Panc1 (cell line): ENCODE measurements around the gene MFSD2A. TPM values are rescaled to one million over a fixed set of nuclear protein-coding genes. Genes with fewer than 3 reads are reported as not detected.
"Not testable (repeated sequence)": the region's sequence is repeated elsewhere in the genome, so short reads cannot be mapped to it uniquely, and the experiment has no call there.

Experiments
- ATAC-seq: fragments of 200-7000 bp; cut with Tn5 transposase; 2 replicates; pipeline ENCODE4 v1.9.1; 2020; ENCODE audit warnings: mild to moderate bottlenecking, moderate library complexity
- BruUV-seq: library from RNA; stranded (reverse); fragments of 400-500 nt; replicated peaks from 2 replicates; lab custom pipeline; 2021; lab: Mats Ljungman, UMichigan
- CTCF ChIA-PET: fragments of 300-600 bp; sonication (Branson Sonifier 250); formaldehyde crosslinking; loops from one replicate; lab custom pipeline; 2022; ENCODE audit warnings: antibody characterized with exemption; lab: Charles Lee
- POLR2A ChIA-PET: fragments of 300-600 bp; sonication (Branson Sonifier 250); formaldehyde crosslinking; loops from one replicate; lab custom pipeline; 2022; ENCODE audit warnings: antibody characterized with exemption; lab: Charles Lee
- DNase-seq: peaks from one replicate; pipeline ENCODE4 v3.0.0-alpha.2; 2010; ENCODE audit warnings: low read depth, low spot score
- H3K27ac ChIP-seq: 2 replicates; pipeline ENCODE4 v1.5.1; 2011; ENCODE audit warnings: mild to moderate bottlenecking, low read length, inconsistent platforms
- H3K27me3 ChIP-seq: fragments of 200-500 bp; sonication (Bioruptor generic); 2 replicates; pipeline ENCODE4 v1.6.0; 2014; ENCODE audit warnings: low read length, inconsistent platforms; ENCODE audit not compliant: control insufficient read depth, insufficient read depth
- H3K36me3 ChIP-seq: fragments of 200-500 bp; sonication (Bioruptor generic); 2 replicates; pipeline ENCODE4 v1.5.1; 2014; ENCODE audit warnings: inconsistent platforms, mild to moderate bottlenecking, low read length, moderate library complexity; ENCODE audit not compliant: control insufficient read depth, insufficient read depth
- H3K4me1 ChIP-seq: 2 replicates; pipeline ENCODE4 v1.5.1; 2011; ENCODE audit warnings: inconsistent platforms, mild to moderate bottlenecking, low read length, moderate library complexity; ENCODE audit not compliant: control insufficient read depth, insufficient read depth
- H3K4me3 ChIP-seq, 2 experiments: 2 replicates each; pipeline ENCODE4 v1.5.1; 2011 to 2012; ENCODE audit warnings: low read depth in 2 of 2, low read length in 2 of 2, mild to moderate bottlenecking in 2 of 2, inconsistent platforms in 1 of 2, moderate library complexity in 1 of 2
- H3K9me3 ChIP-seq: fragments of 200-500 bp; sonication (Bioruptor generic); 2 replicates; pipeline ENCODE4 v1.5.1; 2014; ENCODE audit warnings: low read depth, mild to moderate bottlenecking, inconsistent platforms, low read length, moderate library complexity; ENCODE audit not compliant: control insufficient read depth, insufficient read depth
- POLR2AphosphoS5 ChIP-seq: IDR thresholded peaks from 2 replicates; pipeline ENCODE4 v1.6.1; 2012; ENCODE audit warnings: mild to moderate bottlenecking, low read depth, low read length, moderate library complexity
- SIN3A ChIP-seq: IDR thresholded peaks from 2 replicates; pipeline ENCODE4 v1.6.1; 2012; ENCODE audit warnings: low read depth, mild to moderate bottlenecking, low read length, moderate library complexity, borderline replicate concordance; ENCODE audit not compliant: insufficient read depth
- TCF7L2 ChIP-seq: IDR thresholded peaks from 2 replicates; pipeline ENCODE4 v1.6.1; 2011; ENCODE audit warnings: mild to moderate bottlenecking, low read depth, low read length, inconsistent platforms
- in situ Hi-C: cut with HindIII; loops from 2 replicates; pipeline ENCODE4 v1.10.0; 2016; ENCODE audit warnings: low sequenced_read_pairs, low pct_unique_long_range_greater_than_20kb
- intact Hi-C: fragments of 100-400 bp; cut with micrococcal nuclease; formaldehyde crosslinking; loops from one replicate; pipeline ENCODE4 v1.10.0; 2022; ENCODE audit not compliant: unreplicated experiment
- total RNA-seq: library from RNA; stranded (reverse); gene quantifications from one replicate; pipeline ENCODE4 v1.2.1, GENCODE V29; 2021; ENCODE audit not compliant: unreplicated experiment
- TF ChIP-seq, protein P1 (sequence below): fragments of 450-650 bp; IDR thresholded peaks from 2 replicates; pipeline ENCODE4 v1.5.1; 2017; ENCODE audit warnings: mild to moderate bottlenecking
- TF ChIP-seq, protein P2 (sequence below), 2 experiments: IDR thresholded peaks; 2 replicates each; pipeline ENCODE4 v1.6.1; 2011 to 2012; ENCODE audit warnings: low read depth in 2 of 2, control low read depth in 1 of 2, low read length in 1 of 2, mild to moderate bottlenecking in 1 of 2, moderate library complexity in 1 of 2; ENCODE audit not compliant: insufficient read depth in 1 of 2

Gene MFSD2A
- total RNA-seq, 1 experiment from 2014 or later: 1.2 TPM

GRCh38 chr1:39910263-39910662 is 44.7 kb upstream of the MFSD2A start:
- TF ChIP-seq, protein P1, sequence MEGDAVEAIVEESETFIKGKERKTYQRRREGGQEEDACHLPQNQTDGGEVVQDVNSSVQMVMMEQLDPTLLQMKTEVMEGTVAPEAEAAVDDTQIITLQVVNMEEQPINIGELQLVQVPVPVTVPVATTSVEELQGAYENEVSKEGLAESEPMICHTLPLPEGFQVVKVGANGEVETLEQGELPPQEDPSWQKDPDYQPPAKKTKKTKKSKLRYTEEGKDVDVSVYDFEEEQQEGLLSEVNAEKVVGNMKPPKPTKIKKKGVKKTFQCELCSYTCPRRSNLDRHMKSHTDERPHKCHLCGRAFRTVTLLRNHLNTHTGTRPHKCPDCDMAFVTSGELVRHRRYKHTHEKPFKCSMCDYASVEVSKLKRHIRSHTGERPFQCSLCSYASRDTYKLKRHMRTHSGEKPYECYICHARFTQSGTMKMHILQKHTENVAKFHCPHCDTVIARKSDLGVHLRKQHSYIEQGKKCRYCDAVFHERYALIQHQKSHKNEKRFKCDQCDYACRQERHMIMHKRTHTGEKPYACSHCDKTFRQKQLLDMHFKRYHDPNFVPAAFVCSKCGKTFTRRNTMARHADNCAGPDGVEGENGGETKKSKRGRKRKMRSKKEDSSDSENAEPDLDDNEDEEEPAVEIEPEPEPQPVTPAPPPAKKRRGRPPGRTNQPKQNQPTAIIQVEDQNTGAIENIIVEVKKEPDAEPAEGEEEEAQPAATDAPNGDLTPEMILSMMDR: no peak
- H3K9me3 ChIP-seq: peaks cover 6% of the 10 kb centered on the region; the same call in 1 of the 2 replicates
- CTCF ChIA-PET: interaction anchor here (0.7 kb wide), 1 partner anchor 10 kb away, joined by 4 read pairs; no protein-coding TSS in a partner anchor
- BruUV-seq: no TSS peak
- in situ Hi-C loops: no loop called here
- H3K36me3 ChIP-seq: no peaks in the 10 kb centered on the region
- H3K4me1 ChIP-seq: no peaks in the 10 kb centered on the region
- no peak overlapping the region for H3K27ac ChIP-seq
- no peak for ATAC-seq
- intact Hi-C loops: no loop called here
- H3K27me3 ChIP-seq: no peaks in the 10 kb centered on the region
- DNase-seq: no peak
- POLR2A ChIA-PET: interaction anchor here (0.6 to 0.7 kb wide), 2 partner anchors 37 to 89 kb away, joined by 3 read pairs; no protein-coding TSS in a partner anchor
- no peak overlapping the region for H3K4me3 ChIP-seq

DNA sequence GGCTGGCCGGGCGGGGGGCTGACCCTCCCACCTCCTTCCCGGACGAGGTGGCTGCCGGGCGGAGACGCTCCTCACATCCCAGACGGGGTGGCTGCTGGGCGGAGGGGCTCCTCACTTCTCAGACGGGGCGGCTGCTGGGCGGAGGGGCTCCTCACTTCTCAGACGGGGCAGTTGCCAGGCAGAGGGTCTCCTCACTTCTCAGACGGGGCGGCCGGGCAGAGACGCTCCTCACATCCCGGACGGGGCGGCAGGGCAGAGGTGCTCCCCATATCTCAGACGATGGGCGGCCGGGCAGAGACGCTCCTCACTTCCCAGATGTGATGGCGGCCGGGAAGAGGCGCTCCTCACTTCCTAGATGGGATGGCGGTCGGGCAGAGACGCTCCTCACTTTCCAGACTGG is 41.8 kb upstream of the MFSD2A start:
- H3K4me1 ChIP-seq, DNase-seq, H3K9me3 ChIP-seq, in situ Hi-C loops, H3K27me3 ChIP-seq, ATAC-seq, intact Hi-C loops, CTCF ChIA-PET, H3K27ac ChIP-seq, BruUV-seq, POLR2A ChIA-PET, H3K4me3 ChIP-seq, H3K36me3 ChIP-seq: not testable (repeated sequence)

DNA sequence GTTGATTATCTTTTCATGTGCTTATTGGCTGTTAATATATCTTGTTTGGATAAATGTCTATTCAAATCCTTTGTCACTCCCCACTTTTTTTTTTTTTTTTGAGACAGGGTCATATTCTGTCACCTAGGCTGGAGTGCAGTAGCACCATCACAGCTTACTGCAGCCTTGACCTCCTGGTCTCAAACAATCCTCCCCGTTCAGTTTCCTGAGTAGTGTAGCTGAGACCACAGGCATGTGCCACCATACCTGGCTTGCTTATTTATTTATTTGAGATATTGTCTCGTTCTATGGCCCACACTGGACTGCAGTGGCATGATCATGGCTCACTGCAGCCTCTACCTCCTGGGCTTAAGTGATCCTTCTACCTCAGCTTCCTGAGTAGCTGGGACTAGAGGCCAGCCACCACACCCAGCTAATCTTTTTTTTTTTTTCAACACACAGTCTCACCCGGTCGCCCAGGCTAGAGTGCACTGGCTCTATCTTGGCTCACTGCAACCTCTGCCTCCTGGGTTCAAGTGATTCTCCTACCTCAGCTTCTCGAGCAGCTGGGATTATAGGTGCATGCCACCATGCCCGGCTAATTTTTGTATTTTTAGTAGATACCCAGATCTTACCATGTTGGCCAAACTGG is 39.3 kb upstream of the MFSD2A start:
- H3K4me3 ChIP-seq: no peak overlapping the region
- H3K27me3 ChIP-seq: no peaks in the 10 kb centered on the region
- H3K9me3 ChIP-seq: no peaks in the 10 kb centered on the region
- H3K36me3 ChIP-seq: no peaks in the 10 kb centered on the region
- in situ Hi-C loops (no loop called here), intact Hi-C loops (loop anchor here (5.0 kb wide), 1 partner anchor 57 kb away; no protein-coding TSS in a partner anchor)
- TF ChIP-seq, protein P2, sequence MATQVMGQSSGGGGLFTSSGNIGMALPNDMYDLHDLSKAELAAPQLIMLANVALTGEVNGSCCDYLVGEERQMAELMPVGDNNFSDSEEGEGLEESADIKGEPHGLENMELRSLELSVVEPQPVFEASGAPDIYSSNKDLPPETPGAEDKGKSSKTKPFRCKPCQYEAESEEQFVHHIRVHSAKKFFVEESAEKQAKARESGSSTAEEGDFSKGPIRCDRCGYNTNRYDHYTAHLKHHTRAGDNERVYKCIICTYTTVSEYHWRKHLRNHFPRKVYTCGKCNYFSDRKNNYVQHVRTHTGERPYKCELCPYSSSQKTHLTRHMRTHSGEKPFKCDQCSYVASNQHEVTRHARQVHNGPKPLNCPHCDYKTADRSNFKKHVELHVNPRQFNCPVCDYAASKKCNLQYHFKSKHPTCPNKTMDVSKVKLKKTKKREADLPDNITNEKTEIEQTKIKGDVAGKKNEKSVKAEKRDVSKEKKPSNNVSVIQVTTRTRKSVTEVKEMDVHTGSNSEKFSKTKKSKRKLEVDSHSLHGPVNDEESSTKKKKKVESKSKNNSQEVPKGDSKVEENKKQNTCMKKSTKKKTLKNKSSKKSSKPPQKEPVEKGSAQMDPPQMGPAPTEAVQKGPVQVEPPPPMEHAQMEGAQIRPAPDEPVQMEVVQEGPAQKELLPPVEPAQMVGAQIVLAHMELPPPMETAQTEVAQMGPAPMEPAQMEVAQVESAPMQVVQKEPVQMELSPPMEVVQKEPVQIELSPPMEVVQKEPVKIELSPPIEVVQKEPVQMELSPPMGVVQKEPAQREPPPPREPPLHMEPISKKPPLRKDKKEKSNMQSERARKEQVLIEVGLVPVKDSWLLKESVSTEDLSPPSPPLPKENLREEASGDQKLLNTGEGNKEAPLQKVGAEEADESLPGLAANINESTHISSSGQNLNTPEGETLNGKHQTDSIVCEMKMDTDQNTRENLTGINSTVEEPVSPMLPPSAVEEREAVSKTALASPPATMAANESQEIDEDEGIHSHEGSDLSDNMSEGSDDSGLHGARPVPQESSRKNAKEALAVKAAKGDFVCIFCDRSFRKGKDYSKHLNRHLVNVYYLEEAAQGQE (IDR thresholded peaks at IDR 0.05; ENCODE audit: insufficient read depth in 1 of 2, low read depth in 2 of 2, low read length in 1 of 2): no peak
- TF ChIP-seq SIN3A: no peak
- TF ChIP-seq TCF7L2: no peak
- TF ChIP-seq, protein P1: no peak
- no peak for TF ChIP-seq POLR2AphosphoS5
- DNase-seq (no peak), ATAC-seq (no peak)
- no TSS peak for BruUV-seq
- POLR2A ChIA-PET: interaction anchor here (0.6 kb wide), 2 partner anchors 99 to 101 kb away, joined by 4 to 5 read pairs; no protein-coding TSS in a partner anchor
- CTCF ChIA-PET: interaction anchor here (0.7 kb wide), 1 partner anchor 93 kb away, joined by 3 read pairs; no protein-coding TSS in a partner anchor
- no peaks in the 10 kb centered on the region for H3K4me1 ChIP-seq
- no peak overlapping the region for H3K27ac ChIP-seq
